HFF-Myc (cell line): ENCODE data around the gene SPNS3.

Experiments used
- DNase-seq: peaks from one replicate; pipeline ENCODE4 v3.0.0-alpha.2; 2011; ENCODE audit warnings: low read depth; ENCODE audit errors: extremely low read depth
- H3K4me3 ChIP-seq: replicated peaks from 2 replicates; pipeline ENCODE4 v1.5.1; 2011; ENCODE audit warnings: low read depth, mild to moderate bottlenecking, control low read depth, low read length
- TF ChIP-seq, protein P1 (sequence below): IDR thresholded peaks from 2 replicates; pipeline ENCODE4 v1.5.1; 2012; ENCODE audit warnings: mild to moderate bottlenecking, low read depth, low read length, control low read depth; ENCODE audit errors: missing control alignments

SPNS3 gene

DNA sequence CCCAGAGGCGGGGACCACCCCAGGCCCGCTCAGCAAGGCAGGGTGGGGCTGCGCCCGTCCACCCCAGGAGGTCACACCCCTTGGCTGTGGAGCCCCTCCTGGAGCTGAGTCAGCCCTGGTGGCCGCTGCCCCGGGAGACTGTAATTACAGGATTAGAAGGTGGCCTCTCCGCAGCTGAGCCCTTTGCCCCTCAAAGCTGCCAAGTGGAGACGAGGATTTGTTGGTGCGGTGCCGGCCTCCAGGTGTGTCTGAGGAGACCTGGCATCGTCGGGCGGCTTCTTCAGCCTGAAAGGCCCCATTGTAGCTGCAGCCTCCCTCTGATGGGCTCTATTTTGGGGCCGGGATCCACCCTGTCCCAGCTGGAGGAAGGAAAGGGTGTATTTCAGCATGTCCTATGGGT is 42.3 kb downstream of the SPNS3 start:
- no peak for DNase-seq
- no peak overlapping the region for H3K4me3 ChIP-seq
- TF ChIP-seq, protein P1, sequence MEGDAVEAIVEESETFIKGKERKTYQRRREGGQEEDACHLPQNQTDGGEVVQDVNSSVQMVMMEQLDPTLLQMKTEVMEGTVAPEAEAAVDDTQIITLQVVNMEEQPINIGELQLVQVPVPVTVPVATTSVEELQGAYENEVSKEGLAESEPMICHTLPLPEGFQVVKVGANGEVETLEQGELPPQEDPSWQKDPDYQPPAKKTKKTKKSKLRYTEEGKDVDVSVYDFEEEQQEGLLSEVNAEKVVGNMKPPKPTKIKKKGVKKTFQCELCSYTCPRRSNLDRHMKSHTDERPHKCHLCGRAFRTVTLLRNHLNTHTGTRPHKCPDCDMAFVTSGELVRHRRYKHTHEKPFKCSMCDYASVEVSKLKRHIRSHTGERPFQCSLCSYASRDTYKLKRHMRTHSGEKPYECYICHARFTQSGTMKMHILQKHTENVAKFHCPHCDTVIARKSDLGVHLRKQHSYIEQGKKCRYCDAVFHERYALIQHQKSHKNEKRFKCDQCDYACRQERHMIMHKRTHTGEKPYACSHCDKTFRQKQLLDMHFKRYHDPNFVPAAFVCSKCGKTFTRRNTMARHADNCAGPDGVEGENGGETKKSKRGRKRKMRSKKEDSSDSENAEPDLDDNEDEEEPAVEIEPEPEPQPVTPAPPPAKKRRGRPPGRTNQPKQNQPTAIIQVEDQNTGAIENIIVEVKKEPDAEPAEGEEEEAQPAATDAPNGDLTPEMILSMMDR, result no peak

DNA sequence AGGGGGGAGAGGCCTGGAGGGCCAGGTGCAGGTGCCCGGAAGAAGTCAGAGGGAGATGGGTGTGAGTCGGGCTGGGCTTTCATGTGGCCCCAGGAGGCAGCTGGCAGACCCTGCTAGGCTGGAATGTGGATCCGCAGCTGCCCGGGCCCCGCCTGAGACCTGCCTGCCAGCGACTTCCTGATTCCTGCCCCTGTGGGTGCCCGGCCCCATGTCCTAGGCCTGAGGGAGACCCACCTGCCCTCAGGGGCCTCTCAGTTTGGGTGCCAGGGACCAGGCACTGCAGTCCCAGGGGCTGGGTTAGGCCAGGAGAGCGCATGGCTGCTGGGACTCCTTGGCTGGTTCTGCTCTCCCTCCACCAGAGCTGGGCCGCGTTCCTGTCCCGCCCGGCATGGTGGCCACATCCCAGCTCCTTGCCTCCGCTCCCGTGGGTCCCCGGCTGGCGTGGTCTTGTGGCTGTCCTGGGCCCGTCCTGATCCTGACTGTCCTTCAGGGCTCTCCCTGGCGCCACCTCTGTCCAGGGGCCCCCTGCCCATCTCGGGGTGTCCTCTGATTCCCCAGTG is 42.9 kb downstream of the SPNS3 start:
- TF ChIP-seq, protein P1, result no peak
- no peak overlapping the region for H3K4me3 ChIP-seq
- DNase-seq, result no peak

DNA sequence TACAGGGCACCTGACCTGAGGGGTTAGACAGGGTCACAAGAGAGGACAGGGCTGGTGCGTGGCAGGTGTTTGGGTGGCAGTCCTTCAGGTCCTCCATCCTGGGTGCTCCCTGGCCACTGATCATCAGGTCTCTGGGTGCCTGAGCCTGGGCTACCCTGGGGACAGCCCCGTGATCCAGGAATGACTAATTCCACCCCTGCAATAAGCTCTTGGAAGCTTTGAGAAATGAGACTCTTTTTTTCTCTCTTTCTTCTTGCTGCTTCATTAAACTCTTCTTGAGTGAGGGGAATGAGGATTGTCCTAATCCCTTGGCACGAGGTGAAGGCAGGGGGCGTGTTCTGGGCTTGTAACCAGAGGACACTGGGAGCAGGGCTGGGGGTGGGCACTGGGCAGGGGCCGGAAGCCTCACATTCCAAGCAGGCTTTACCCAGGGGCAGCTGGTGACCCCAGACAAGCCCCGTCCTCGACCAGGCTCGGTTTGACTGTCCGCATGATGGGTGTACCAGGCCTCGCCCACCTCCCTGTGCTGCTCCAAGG is 43.6 kb downstream of the SPNS3 start:
- H3K4me3 ChIP-seq, result no peak overlapping the region
- no peak for DNase-seq
- TF ChIP-seq, protein P1, result no peak

DNA sequence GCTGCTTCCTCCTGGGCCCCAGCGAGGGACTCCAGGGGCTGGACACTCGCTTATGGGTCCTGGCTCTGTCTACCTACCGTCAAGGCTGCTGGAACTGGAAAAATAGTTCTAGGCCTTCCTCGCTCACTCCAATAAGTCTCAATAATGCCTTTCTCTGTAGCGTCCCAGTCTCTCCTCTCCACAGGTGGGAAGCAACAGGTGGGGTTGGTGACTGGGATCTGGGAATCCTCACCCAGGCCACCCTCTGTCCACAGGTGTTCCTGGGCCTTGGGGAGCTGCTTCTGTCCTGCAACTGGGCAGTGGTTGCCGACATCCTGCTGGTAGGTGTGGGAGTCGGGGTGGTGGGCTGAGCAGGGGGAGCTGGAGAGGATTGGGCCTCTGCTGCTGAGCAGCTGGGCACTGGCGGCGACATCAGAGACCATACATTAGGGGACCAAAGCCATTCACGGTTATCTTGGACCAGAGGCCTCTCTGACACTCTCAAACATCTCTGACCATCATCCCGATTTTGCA is 44.6 kb downstream of the SPNS3 start:
- DNase-seq, result no peak
- TF ChIP-seq, protein P1, result no peak
- no peak overlapping the region for H3K4me3 ChIP-seq

DNA sequence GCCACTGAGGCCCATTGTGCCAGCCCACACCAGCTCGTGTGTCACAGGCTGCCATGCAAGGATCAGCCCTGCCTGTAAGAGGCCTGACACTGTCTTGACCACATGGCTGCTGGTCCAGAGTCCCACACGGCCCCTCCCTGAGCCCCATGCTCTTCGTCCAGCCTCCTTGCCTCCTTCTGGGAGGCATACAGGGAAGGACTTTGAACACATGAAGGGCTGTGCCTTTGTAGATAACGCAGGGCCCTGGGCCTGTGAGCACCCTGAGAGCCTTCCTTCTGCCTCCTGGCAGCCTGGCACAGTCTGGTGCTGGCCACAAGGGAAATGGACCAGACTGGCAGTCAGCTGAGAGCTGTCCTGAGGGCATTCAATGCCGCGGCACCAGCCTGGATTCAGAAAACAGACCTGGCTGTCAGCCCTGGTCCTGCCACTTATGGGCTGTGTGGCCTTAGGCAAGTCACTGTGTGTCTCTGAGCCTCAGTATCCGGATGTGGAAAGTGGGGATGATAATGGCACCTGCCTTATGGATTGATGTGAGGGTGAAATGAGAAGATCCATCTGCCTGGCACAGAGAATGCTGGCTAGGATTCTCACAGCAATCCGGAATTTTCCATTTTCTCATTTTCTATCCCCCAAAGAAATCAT is 45.7 kb downstream of the SPNS3 start:
- TF ChIP-seq, protein P1, result no peak
- no peak for DNase-seq
- H3K4me3 ChIP-seq, result no peak overlapping the region

DNA sequence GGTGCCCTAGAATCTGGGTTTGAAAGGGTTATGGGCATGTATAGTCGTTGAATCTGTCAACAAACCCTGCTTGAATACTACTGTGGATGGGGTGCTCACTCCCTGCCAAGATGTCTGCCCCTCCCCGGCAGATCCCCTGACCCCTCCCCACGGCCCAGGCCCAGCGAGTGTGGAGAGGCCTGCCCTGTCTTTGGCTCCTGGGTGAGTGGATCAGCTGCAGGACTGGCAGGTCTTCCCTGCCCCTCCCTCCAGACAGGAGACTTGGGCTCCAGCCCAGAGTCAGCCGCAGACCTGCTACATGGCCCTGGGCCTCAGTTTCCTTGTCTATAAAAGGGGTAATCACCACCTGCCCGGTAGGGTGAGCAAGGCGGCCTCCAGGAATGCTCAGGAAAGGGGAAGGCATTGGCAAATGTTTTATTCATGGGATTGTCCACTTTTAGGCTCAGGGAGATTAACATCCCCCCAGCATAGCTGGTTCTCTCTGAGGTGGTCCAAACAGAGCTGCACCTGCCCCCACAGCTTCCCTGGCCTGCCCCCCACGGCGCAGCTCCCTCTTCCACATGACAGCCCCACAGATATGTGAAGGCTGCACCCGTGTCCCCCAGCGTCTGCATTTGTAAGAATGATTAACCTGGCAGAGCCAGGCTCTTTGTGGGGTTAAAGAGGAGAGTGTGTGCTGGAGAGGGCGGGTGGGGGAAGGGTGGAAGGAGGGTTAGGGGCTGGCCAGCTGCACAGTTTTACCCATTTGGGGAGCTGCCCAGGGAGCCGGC is 46.4 kb downstream of the SPNS3 start:
- DNase-seq, result no peak

More for the DNA sequence above, 46.4 kb downstream of the SPNS3 start:
- TF ChIP-seq, protein P1, result no peak
- H3K4me3 ChIP-seq, result no peak overlapping the region
